HCT116 (cell line): ENCODE measurements around the gene IL4. TPM values are rescaled to one million over a fixed set of nuclear protein-coding genes. Genes with fewer than 3 reads are reported as not detected.

ENCODE experiments used
- ATAC-seq: fragments of 200-7000 bp; cut with Tn5 transposase; 2 replicates; pipeline ENCODE4 v1.9.1; 2020; ENCODE audit warnings: mild to moderate bottlenecking, moderate library complexity
- BruUV-seq: library from RNA; stranded (reverse); fragments of 400-500 nt; replicated peaks from 2 replicates; lab custom pipeline; 2021; lab: Mats Ljungman, UMichigan
- CTCF ChIA-PET: fragments of 300-600 bp; sonication (Branson Sonifier 250); formaldehyde crosslinking; loops from one replicate; lab custom pipeline; 2021; ENCODE audit warnings: antibody characterized with exemption; lab: Charles Lee
- POLR2A ChIA-PET: fragments of 300-600, 350-600 bp; sonication (Branson Sonifier 250); formaldehyde crosslinking; loops from one replicate; lab custom pipeline; 2021; ENCODE audit warnings: antibody characterized with exemption; lab: Charles Lee
- RAD21 ChIA-PET, 2 experiments: fragments of 300-600 bp; sonication (Branson Sonifier 250); formaldehyde crosslinking; loops; one replicate each; lab custom pipeline; 2023; ENCODE audit warnings: low total read pairs in 2 of 2; ENCODE audit not compliant: uncharacterized antibody in 2 of 2, unreplicated experiment in 2 of 2, low non-redundant PET in 1 of 2; lab: Charles Lee
- DNase-seq: peaks from one replicate; pipeline ENCODE4 v3.0.0-alpha.2; 2010; ENCODE audit warnings: low read depth, low spot score
- H2AFZ ChIP-seq: fragments of 200-600 bp; shearing (Covaris generic), sonication (generic); 2 replicates; pipeline ENCODE4 v1.6.1; 2017; ENCODE audit warnings: low read depth, mixed run types, mixed read lengths, antibody characterized with exemption, low read length; ENCODE audit not compliant: poor library complexity, severe bottlenecking
- H3K27ac ChIP-seq: 2 replicates; pipeline ENCODE4 v1.5.1; 2012; ENCODE audit warnings: low read depth, low read length
- H3K27me3 ChIP-seq: fragments of 200-600 bp; sonication (generic); 2 replicates; pipeline ENCODE4 v1.6.1; 2016; ENCODE audit warnings: mixed run types, low read length, mixed read lengths; ENCODE audit not compliant: insufficient read depth
- H3K36me3 ChIP-seq, 2 experiments: fragments of 200-500 bp in 1 of 2; fragments of 200-600 bp in 1 of 2; sonication (Bioruptor generic) in 1 of 2; sonication (generic) in 1 of 2; 2 replicates each; pipeline versions ENCODE4 v1.5.1 to v1.6.1; 2014 to 2016; ENCODE audit warnings: low read length in 2 of 2, inconsistent platforms in 1 of 2, mixed read lengths in 1 of 2, mixed run types in 1 of 2; ENCODE audit not compliant: insufficient read depth in 2 of 2, control insufficient read depth in 1 of 2
- H3K4me1 ChIP-seq, 2 experiments: fragments of 200-600 bp in 1 of 2; sonication (generic) in 1 of 2; 2 replicates each; pipeline versions ENCODE4 v1.5.1 to v1.6.1; 2012 to 2017; ENCODE audit warnings: low read length in 2 of 2, inconsistent platforms in 1 of 2, mild to moderate bottlenecking in 1 of 2, mixed read lengths in 1 of 2, mixed run types in 1 of 2, moderate library complexity in 1 of 2; ENCODE audit not compliant: insufficient read depth in 2 of 2, control insufficient read depth in 1 of 2
- H3K4me2 ChIP-seq: fragments of 200-600 bp; sonication (generic); 2 replicates; pipeline ENCODE4 v1.6.1; 2017; ENCODE audit warnings: mixed run types, low read length, mixed read lengths
- H3K4me3 ChIP-seq, 2 experiments: fragments of 200-600 bp in 1 of 2; sonication (generic) in 1 of 2; replicated peaks in 1 of 2; 2 replicates each; pipeline ENCODE4 v1.5.1; 2011 to 2016; ENCODE audit warnings: low read length in 2 of 2, control low read depth in 1 of 2, low read depth in 1 of 2, mild to moderate bottlenecking in 1 of 2, mixed read lengths in 1 of 2, mixed run types in 1 of 2
- H3K79me2 ChIP-seq: fragments of 200-600 bp; sonication (generic); 2 replicates; pipeline ENCODE4 v1.6.1; 2017; ENCODE audit warnings: mild to moderate bottlenecking, mixed run types, low read length, moderate library complexity, mixed read lengths; ENCODE audit not compliant: insufficient read depth
- H3K9ac ChIP-seq: fragments of 200-600 bp; sonication (generic); 2 replicates; pipeline ENCODE4 v1.6.1; 2016; ENCODE audit warnings: low read length, mixed read lengths
- H3K9me2 ChIP-seq: fragments of 200-600 bp; sonication (generic), shearing (Covaris generic); 2 replicates; pipeline ENCODE4 v1.6.1; 2017; ENCODE audit warnings: mixed run types, mild to moderate bottlenecking, moderate library complexity; ENCODE audit not compliant: insufficient read depth
- H3K9me3 ChIP-seq, 2 experiments: fragments of 200-500 bp in 1 of 2; fragments of 200-600 bp in 1 of 2; sonication (Bioruptor generic) in 1 of 2; sonication (generic) in 1 of 2; 2 replicates each; pipeline ENCODE4 v1.6.1; 2014 to 2017; ENCODE audit warnings: low read length in 2 of 2, mixed read lengths in 2 of 2, inconsistent platforms in 1 of 2, low read depth in 1 of 2, mild to moderate bottlenecking in 1 of 2, mixed run types in 1 of 2, moderate library complexity in 1 of 2; ENCODE audit not compliant: control insufficient read depth in 1 of 2, insufficient read depth in 1 of 2
- H4K20me1 ChIP-seq: fragments of 200-600 bp; sonication (generic), shearing (Covaris generic); 2 replicates; pipeline ENCODE4 v1.6.1; 2017; ENCODE audit warnings: mixed run types, mild to moderate bottlenecking, moderate library complexity; ENCODE audit not compliant: insufficient read depth
- CBX3 ChIP-seq: IDR thresholded peaks from 2 replicates; pipeline ENCODE4 v1.6.1; 2012; ENCODE audit warnings: low read depth
- FOSL1 ChIP-seq: IDR thresholded peaks from 2 replicates; pipeline ENCODE4 v1.6.1; 2012; ENCODE audit warnings: low read depth
- JUND ChIP-seq: IDR thresholded peaks from 2 replicates; pipeline ENCODE4 v1.6.1; 2012
- POLR2A ChIP-seq: IDR thresholded peaks from 2 replicates; pipeline ENCODE4 v1.7.0; 2011; ENCODE audit warnings: borderline replicate concordance; ENCODE audit not compliant: insufficient read depth, insufficient read length; ENCODE audit errors: extremely low read depth
- RAD21 ChIP-seq: IDR thresholded peaks from 2 replicates; pipeline ENCODE4 v1.6.1; 2012; ENCODE audit warnings: low read depth, mild to moderate bottlenecking
- SP1 ChIP-seq: IDR thresholded peaks from 2 replicates; pipeline ENCODE4 v1.6.1; 2012; ENCODE audit warnings: low read depth
- SRF ChIP-seq: IDR thresholded peaks from 2 replicates; pipeline ENCODE4 v1.6.1; 2012; ENCODE audit warnings: low read depth
- YY1 ChIP-seq: IDR thresholded peaks from 2 replicates; pipeline ENCODE4 v1.6.1; 2011; ENCODE audit warnings: low read length, low read depth, moderate library complexity, mild to moderate bottlenecking; ENCODE audit not compliant: insufficient replicate concordance; ENCODE audit errors: extremely low read depth
- intact Hi-C: fragments of 100-400 bp; cut with micrococcal nuclease; formaldehyde crosslinking; loops from 2 replicates; pipeline ENCODE4 v1.10.0; 2022
- total RNA-seq: library from RNA; stranded (reverse); gene quantifications from one replicate; pipeline ENCODE4 v1.2.1, GENCODE V29; 2021; ENCODE audit not compliant: unreplicated experiment
- TF ChIP-seq, protein P1 (sequence below): IDR thresholded peaks from 2 replicates; pipeline ENCODE4 v1.6.1; 2011; ENCODE audit warnings: mild to moderate bottlenecking, low read length, moderate library complexity; ENCODE audit not compliant: insufficient replicate concordance; ENCODE audit errors: extremely low read depth
- TF ChIP-seq, protein P2 (sequence below), 3 experiments: fragments of 200-600 bp in 1 of 3; sonication (generic) in 1 of 3; IDR thresholded peaks in 2 of 3; conservative IDR thresholded peaks in 1 of 3; 2 replicates each; pipeline ENCODE4 v1.5.1; 2012 to 2017; ENCODE audit warnings: low read depth in 2 of 3, low read length in 2 of 3, antibody characterized with exemption in 1 of 3, borderline replicate concordance in 1 of 3, control low read depth in 1 of 3, mild to moderate bottlenecking in 1 of 3, mixed read lengths in 1 of 3, mixed run types in 1 of 3, moderate library complexity in 1 of 3; ENCODE audit not compliant: insufficient read depth in 1 of 3

IL4 gene
- total RNA-seq, 1 experiment from 2014 or later, result not detected

DNA sequence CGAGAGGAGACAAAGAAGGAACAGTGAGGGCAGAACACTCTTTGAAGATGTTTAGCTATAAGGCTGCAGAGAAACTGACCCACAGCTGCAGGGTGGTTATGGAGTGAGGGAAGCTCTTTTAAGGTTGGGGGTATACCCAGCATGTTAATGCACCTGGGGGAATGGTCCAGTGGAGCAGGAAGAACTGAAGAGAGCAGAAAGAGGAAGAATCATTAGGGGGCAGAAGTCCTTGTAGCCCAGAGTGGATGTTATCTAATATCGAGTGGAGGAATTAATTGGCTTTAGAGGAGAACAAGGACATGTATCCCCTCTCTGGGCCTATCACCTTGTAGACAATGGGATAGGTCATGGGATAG is 7.7 kb downstream of the IL4 start:
- Histone ChIP-seq H3K27me3 (no peaks in the 10 kb centered on the region), H2AFZ (no peak overlapping the region), H3K4me1 (peaks cover 11 to 20% of the 10 kb centered on the region in 2 experiments), H3K36me3 (no peaks in the 10 kb centered on the region), H3K9ac (no peak overlapping the region), H3K4me3 (no peak overlapping the region), H3K4me2 (no peak overlapping the region), H3K9me2 (no peaks in the 10 kb centered on the region), H3K9me3 (no peaks in the 10 kb centered on the region), H3K79me2 (no peaks in the 10 kb centered on the region), H3K27ac (no peak overlapping the region), H4K20me1 (no peaks in the 10 kb centered on the region)
- ChIA-PET RAD21 (no interaction called here), POLR2A (no interaction called here), CTCF (no interaction called here)
- no TSS peak for BruUV-seq
- intact Hi-C loops, result no loop called here
- no peak for TF ChIP-seq POLR2A
- TF ChIP-seq YY1, result no peak
- TF ChIP-seq, protein P1, sequence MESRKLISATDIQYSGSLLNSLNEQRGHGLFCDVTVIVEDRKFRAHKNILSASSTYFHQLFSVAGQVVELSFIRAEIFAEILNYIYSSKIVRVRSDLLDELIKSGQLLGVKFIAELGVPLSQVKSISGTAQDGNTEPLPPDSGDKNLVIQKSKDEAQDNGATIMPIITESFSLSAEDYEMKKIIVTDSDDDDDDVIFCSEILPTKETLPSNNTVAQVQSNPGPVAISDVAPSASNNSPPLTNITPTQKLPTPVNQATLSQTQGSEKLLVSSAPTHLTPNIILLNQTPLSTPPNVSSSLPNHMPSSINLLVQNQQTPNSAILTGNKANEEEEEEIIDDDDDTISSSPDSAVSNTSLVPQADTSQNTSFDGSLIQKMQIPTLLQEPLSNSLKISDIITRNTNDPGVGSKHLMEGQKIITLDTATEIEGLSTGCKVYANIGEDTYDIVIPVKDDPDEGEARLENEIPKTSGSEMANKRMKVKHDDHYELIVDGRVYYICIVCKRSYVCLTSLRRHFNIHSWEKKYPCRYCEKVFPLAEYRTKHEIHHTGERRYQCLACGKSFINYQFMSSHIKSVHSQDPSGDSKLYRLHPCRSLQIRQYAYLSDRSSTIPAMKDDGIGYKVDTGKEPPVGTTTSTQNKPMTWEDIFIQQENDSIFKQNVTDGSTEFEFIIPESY, result no peak
- no peak for TF ChIP-seq RAD21
- TF ChIP-seq JUND, result no peak
- TF ChIP-seq CBX3, result no peak
- DNase-seq (no peak), ATAC-seq (no peak)

- no TSS peak for BruUV-seq
- Histone ChIP-seq H3K4me1 (peaks cover 9 to 15% of the 10 kb centered on the region in 2 experiments), H3K9ac (no peak overlapping the region), H3K9me2 (no peaks in the 10 kb centered on the region), H3K27me3 (no peaks in the 10 kb centered on the region), H3K79me2 (no peaks in the 10 kb centered on the region), H3K4me3 (no peak overlapping the region), H3K36me3 (no peaks in the 10 kb centered on the region), H3K4me2 (no peak overlapping the region), H4K20me1 (no peaks in the 10 kb centered on the region), H3K27ac (no peak overlapping the region), H2AFZ (no peak overlapping the region), H3K9me3 (no peaks in the 10 kb centered on the region)
- DNase-seq (no peak), ATAC-seq (no peak)
- TF ChIP-seq SP1 (no peak), YY1 (no peak), FOSL1 (no peak), SRF (no peak)
- TF ChIP-seq, protein P2, sequence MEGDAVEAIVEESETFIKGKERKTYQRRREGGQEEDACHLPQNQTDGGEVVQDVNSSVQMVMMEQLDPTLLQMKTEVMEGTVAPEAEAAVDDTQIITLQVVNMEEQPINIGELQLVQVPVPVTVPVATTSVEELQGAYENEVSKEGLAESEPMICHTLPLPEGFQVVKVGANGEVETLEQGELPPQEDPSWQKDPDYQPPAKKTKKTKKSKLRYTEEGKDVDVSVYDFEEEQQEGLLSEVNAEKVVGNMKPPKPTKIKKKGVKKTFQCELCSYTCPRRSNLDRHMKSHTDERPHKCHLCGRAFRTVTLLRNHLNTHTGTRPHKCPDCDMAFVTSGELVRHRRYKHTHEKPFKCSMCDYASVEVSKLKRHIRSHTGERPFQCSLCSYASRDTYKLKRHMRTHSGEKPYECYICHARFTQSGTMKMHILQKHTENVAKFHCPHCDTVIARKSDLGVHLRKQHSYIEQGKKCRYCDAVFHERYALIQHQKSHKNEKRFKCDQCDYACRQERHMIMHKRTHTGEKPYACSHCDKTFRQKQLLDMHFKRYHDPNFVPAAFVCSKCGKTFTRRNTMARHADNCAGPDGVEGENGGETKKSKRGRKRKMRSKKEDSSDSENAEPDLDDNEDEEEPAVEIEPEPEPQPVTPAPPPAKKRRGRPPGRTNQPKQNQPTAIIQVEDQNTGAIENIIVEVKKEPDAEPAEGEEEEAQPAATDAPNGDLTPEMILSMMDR (IDR thresholded peaks at IDR 0.05 in 2 of 3, conservative IDR thresholded peaks at IDR 0.05 in 1 of 3; ENCODE audit: borderline replicate concordance in 1 of 3, insufficient read depth in 1 of 3, low read depth in 2 of 3, low read length in 2 of 3), result no peak
- ChIA-PET RAD21 (no interaction called here), CTCF (no interaction called here), POLR2A (no interaction called here)
- intact Hi-C loops, result no loop called here
These were observed 8.2 kb downstream of the IL4 start for GRCh38 chr5:132681983-132682382.
